Measurements from ENCODE around the gene DENND2C. TPM values are rescaled to one million over a fixed set of nuclear protein-coding genes. Genes with fewer than 3 reads are reported as not detected.
A peak's percentile ranks its signal among the peaks of the same experiment; 100 is the strongest.
"Not testable (repeated sequence)": the region's sequence is repeated elsewhere in the genome, so short reads cannot be mapped to it uniquely, and the experiment has no call there.

The DENND2C gene
- total RNA-seq, 2 experiments from 2014 or later: 0.67 to 0.96 TPM

GRCh38 chr1:114581335-114582287, 88.2 kb downstream of the DENND2C start, which contains the start of gene BCAS2:
Gene BCAS2, minus strand, starts transcription at chr1:114581615. Its CDS starts 24 bp downstream, at chr1:114581591.
- Mint-ChIP-seq H3K36me3 (peaks cover 3% of the 10 kb centered on the region), H3K4me1 (peaks cover 18% of the 10 kb centered on the region), H3K4me3 (peak within 1 kb of the TSS; percentile 99), H3K27me3 (peaks cover 3% of the 10 kb centered on the region), H3K9me3 (peaks cover 1% of the 10 kb centered on the region), H3K27ac (peak within 1 kb of the TSS; percentile 98)
- ATAC-seq (ENCODE audit: low read depth): peak; percentile 99
- POLR2A ChIA-PET: interaction anchor here (0.7 to 1.8 kb wide), 3 partner anchors 70 to 135 kb away, joined by 3 to 9 read pairs (median 6); partner anchors contain the start of genes DENND2C, NRAS and TRIM33
- peak; percentile 87 for DNase-seq

- DNase-seq: no peak
- Mint-ChIP-seq H3K27ac (no peak overlapping the region), H3K9me3 (no peaks in the 10 kb centered on the region), H3K36me3 (peaks cover 15% of the 10 kb centered on the region), H3K27me3 (no peaks in the 10 kb centered on the region), H3K4me3 (no peak overlapping the region), H3K4me1 (peaks cover 3% of the 10 kb centered on the region)
- ATAC-seq (ENCODE audit: low read depth): no peak
- POLR2A ChIA-PET: no interaction called here
Observed at GRCh38 chr1:114574365-114574764, 95.5 kb downstream of the DENND2C start.

GRCh38 chr1:114564141-114564540, 105.7 kb downstream of the DENND2C start:
- Mint-ChIP-seq H3K4me3 (no peak overlapping the region), H3K9me3 (peaks cover 3% of the 10 kb centered on the region), H3K36me3 (peaks cover 38% of the 10 kb centered on the region), H3K27ac (no peak overlapping the region), H3K4me1 (no peaks in the 10 kb centered on the region), H3K27me3 (no peaks in the 10 kb centered on the region)
- no peak for DNase-seq
- no peak for ATAC-seq (ENCODE audit: low read depth)
- POLR2A ChIA-PET: no interaction called here

GRCh38 chr1:114562978-114563510, 106.8 kb downstream of the DENND2C start:
- H3K27me3 Mint-ChIP-seq; DNase-seq; H3K9me3 Mint-ChIP-seq; POLR2A ChIA-PET; H3K27ac Mint-ChIP-seq; H3K4me3 Mint-ChIP-seq; ATAC-seq (ENCODE audit: low read depth); H3K4me1 Mint-ChIP-seq: not testable (repeated sequence)
- peaks cover 35% of the 10 kb centered on the region for H3K36me3 Mint-ChIP-seq

GRCh38 chr1:114561333-114561732, 108.5 kb downstream of the DENND2C start:
- no peaks in the 10 kb centered on the region for H3K4me1 Mint-ChIP-seq
- ATAC-seq (ENCODE audit: low read depth): no peak
- no peaks in the 10 kb centered on the region for H3K27me3 Mint-ChIP-seq
- H3K27ac Mint-ChIP-seq: no peak overlapping the region
- DNase-seq: no peak
- peaks cover 22% of the 10 kb centered on the region for H3K36me3 Mint-ChIP-seq
- POLR2A ChIA-PET: no interaction called here
- H3K4me3 Mint-ChIP-seq: no peak overlapping the region
- H3K9me3 Mint-ChIP-seq: peaks cover 3% of the 10 kb centered on the region

GRCh38 chr1:114559356-114559755, 110.5 kb downstream of the DENND2C start:
- Mint-ChIP-seq H3K9me3 (peaks cover 3% of the 10 kb centered on the region), H3K27me3 (no peaks in the 10 kb centered on the region), H3K4me1 (no peaks in the 10 kb centered on the region), H3K36me3 (peaks cover 10% of the 10 kb centered on the region), H3K4me3 (no peak overlapping the region), H3K27ac (no peak overlapping the region)
- POLR2A ChIA-PET: no interaction called here
- DNase-seq (no peak), ATAC-seq (ENCODE audit: low read depth) (no peak)

GRCh38 chr1:114558544-114558943, 111.3 kb downstream of the DENND2C start:
- POLR2A ChIA-PET: no interaction called here
- H3K9me3 Mint-ChIP-seq: peaks cover 3% of the 10 kb centered on the region
- no peaks in the 10 kb centered on the region for H3K4me1 Mint-ChIP-seq
- H3K27ac Mint-ChIP-seq: no peak overlapping the region
- DNase-seq (no peak), ATAC-seq (ENCODE audit: low read depth) (no peak)
- no peak overlapping the region for H3K4me3 Mint-ChIP-seq
- peaks cover 9% of the 10 kb centered on the region for H3K36me3 Mint-ChIP-seq
- H3K27me3 Mint-ChIP-seq: no peaks in the 10 kb centered on the region

- H3K27me3 Mint-ChIP-seq: peaks cover 3% of the 10 kb centered on the region
- POLR2A ChIA-PET: no interaction called here
- H3K4me3 Mint-ChIP-seq: no peak overlapping the region
- ATAC-seq (ENCODE audit: low read depth): no peak
- H3K4me1 Mint-ChIP-seq: no peaks in the 10 kb centered on the region
- H3K9me3 Mint-ChIP-seq: no peaks in the 10 kb centered on the region
- no peak for DNase-seq
- H3K27ac Mint-ChIP-seq: no peak overlapping the region
- no peaks in the 10 kb centered on the region for H3K36me3 Mint-ChIP-seq
Observed at GRCh38 chr1:114554577-114554976, 115.3 kb downstream of the DENND2C start.

- Mint-ChIP-seq H3K4me1 (no peaks in the 10 kb centered on the region), H3K9me3 (no peaks in the 10 kb centered on the region)
Observed at GRCh38 chr1:114552106-114552639, 117.7 kb downstream of the DENND2C start.

GRCh38 chr1:114551400-114551799, 118.4 kb downstream of the DENND2C start:
- H3K27me3 Mint-ChIP-seq: peaks cover 3% of the 10 kb centered on the region
- POLR2A ChIA-PET: no interaction called here
- DNase-seq (no peak), ATAC-seq (ENCODE audit: low read depth) (no peak)
- H3K27ac Mint-ChIP-seq: no peak overlapping the region
- H3K9me3 Mint-ChIP-seq: no peaks in the 10 kb centered on the region
- no peaks in the 10 kb centered on the region for H3K36me3 Mint-ChIP-seq
- H3K4me1 Mint-ChIP-seq: no peaks in the 10 kb centered on the region
- H3K4me3 Mint-ChIP-seq: no peak overlapping the region

More at GRCh38 chr1:114552106-114552639, 117.7 kb downstream of the DENND2C start:
- POLR2A ChIA-PET: no interaction called here
- DNase-seq (no peak), ATAC-seq (ENCODE audit: low read depth) (no peak)
- H3K27me3 Mint-ChIP-seq: peaks cover 3% of the 10 kb centered on the region
- no peaks in the 10 kb centered on the region for H3K36me3 Mint-ChIP-seq
- no peak overlapping the region for H3K27ac Mint-ChIP-seq
- no peak overlapping the region for H3K4me3 Mint-ChIP-seq

GRCh38 chr1:114550336-114550735, 119.5 kb downstream of the DENND2C start:
- Mint-ChIP-seq H3K27ac (no peak overlapping the region), H3K36me3 (no peaks in the 10 kb centered on the region), H3K4me3 (no peak overlapping the region), H3K27me3 (peaks cover 3% of the 10 kb centered on the region), H3K4me1 (no peaks in the 10 kb centered on the region), H3K9me3 (no peaks in the 10 kb centered on the region)
- POLR2A ChIA-PET: no interaction called here
- no peak for ATAC-seq (ENCODE audit: low read depth)
- DNase-seq: no peak

GRCh38 chr1:114549137-114549536, 120.7 kb downstream of the DENND2C start:
- H3K27me3 Mint-ChIP-seq: peaks cover 3% of the 10 kb centered on the region
- H3K4me1 Mint-ChIP-seq: no peaks in the 10 kb centered on the region
- no peaks in the 10 kb centered on the region for H3K36me3 Mint-ChIP-seq
- no peak for ATAC-seq (ENCODE audit: low read depth)
- no peak overlapping the region for H3K4me3 Mint-ChIP-seq
- no peaks in the 10 kb centered on the region for H3K9me3 Mint-ChIP-seq
- DNase-seq: no peak
- POLR2A ChIA-PET: no interaction called here
- H3K27ac Mint-ChIP-seq: no peak overlapping the region

GRCh38 chr1:114547076-114547475, 122.8 kb downstream of the DENND2C start:
- POLR2A ChIA-PET: no interaction called here
- no peaks in the 10 kb centered on the region for H3K9me3 Mint-ChIP-seq
- no peaks in the 10 kb centered on the region for H3K36me3 Mint-ChIP-seq
- H3K4me1 Mint-ChIP-seq: no peaks in the 10 kb centered on the region
- H3K4me3 Mint-ChIP-seq: no peak overlapping the region
- no peaks in the 10 kb centered on the region for H3K27me3 Mint-ChIP-seq
- DNase-seq: no peak
- no peak for ATAC-seq (ENCODE audit: low read depth)
- no peak overlapping the region for H3K27ac Mint-ChIP-seq

- DNase-seq (no peak), ATAC-seq (ENCODE audit: low read depth) (no peak)
- Mint-ChIP-seq H3K4me1 (no peaks in the 10 kb centered on the region), H3K36me3 (no peaks in the 10 kb centered on the region), H3K9me3 (no peaks in the 10 kb centered on the region), H3K27me3 (no peaks in the 10 kb centered on the region), H3K27ac (no peak overlapping the region), H3K4me3 (no peak overlapping the region)
- POLR2A ChIA-PET: no interaction called here
Observed at GRCh38 chr1:114545796-114546195, 124.1 kb downstream of the DENND2C start.
